Spleen (tissue), 7 donors: ENCODE results near the gene OR10D3.

Experiments used
- CTCF ChIP-seq, 11 experiments: fragments of 200-600 bp in 7 of 11; fragments of 450-650 bp in 4 of 11; sonication (generic) in 4 of 11; IDR thresholded peaks in 8 of 11; conservative IDR thresholded peaks in 3 of 11; 1 replicate in 7 of 11; 2 replicates in 4 of 11; pipeline versions ENCODE4 v1.4.0 to v1.8.0; 2016 to 2021; ENCODE audit warnings: antibody characterized with exemption in 11 of 11, inconsistent platforms in 4 of 11, mild to moderate bottlenecking in 1 of 11
- POLR2A ChIP-seq, 3 donors: fragments of 450-650 bp; IDR thresholded peaks; one replicate each; pipeline ENCODE4 v1.5.1; 2017; ENCODE audit warnings: antibody characterized with exemption in 3 of 3, mild to moderate bottlenecking in 1 of 3
- POLR2AphosphoS5 ChIP-seq, 3 donors: sonication (generic); formaldehyde crosslinking; IDR thresholded peaks; one replicate each; pipeline ENCODE4 v1.5.1; 2017; ENCODE audit warnings: antibody characterized with exemption in 3 of 3
- donor health status: DM: no; HTN: no; CAD: no; lungs with moderate emphysema.
- donor health status: DM: no; HTN: no; CAD: no.
- donor health status: DM: no; HTN: no; CAD: no.

GRCh38 chr11:124172101-124172500 is 11.0 kb upstream of the OR10D3 start:
- TF ChIP-seq CTCF (IDR thresholded peaks at IDR 0.05 in 8 of 11, conservative IDR thresholded peaks at IDR 0.05 in 3 of 11) (no peak), POLR2A (IDR thresholded peaks at IDR 0.05) (no peak), POLR2AphosphoS5 (IDR thresholded peaks at IDR 0.05) (no peak)
